ENCODE measurements around the gene TMEM186. TPM values are rescaled to one million over a fixed set of nuclear protein-coding genes. Genes with fewer than 3 reads are reported as not detected.

TMEM186 gene
- total and polyA plus RNA-seq, 9 of the 15 experiments (the other 6 are each of a cell fraction or from before 2014, with no cell fraction given) = 10.1 to 33.4 (median 16.4) TPM

DNA sequence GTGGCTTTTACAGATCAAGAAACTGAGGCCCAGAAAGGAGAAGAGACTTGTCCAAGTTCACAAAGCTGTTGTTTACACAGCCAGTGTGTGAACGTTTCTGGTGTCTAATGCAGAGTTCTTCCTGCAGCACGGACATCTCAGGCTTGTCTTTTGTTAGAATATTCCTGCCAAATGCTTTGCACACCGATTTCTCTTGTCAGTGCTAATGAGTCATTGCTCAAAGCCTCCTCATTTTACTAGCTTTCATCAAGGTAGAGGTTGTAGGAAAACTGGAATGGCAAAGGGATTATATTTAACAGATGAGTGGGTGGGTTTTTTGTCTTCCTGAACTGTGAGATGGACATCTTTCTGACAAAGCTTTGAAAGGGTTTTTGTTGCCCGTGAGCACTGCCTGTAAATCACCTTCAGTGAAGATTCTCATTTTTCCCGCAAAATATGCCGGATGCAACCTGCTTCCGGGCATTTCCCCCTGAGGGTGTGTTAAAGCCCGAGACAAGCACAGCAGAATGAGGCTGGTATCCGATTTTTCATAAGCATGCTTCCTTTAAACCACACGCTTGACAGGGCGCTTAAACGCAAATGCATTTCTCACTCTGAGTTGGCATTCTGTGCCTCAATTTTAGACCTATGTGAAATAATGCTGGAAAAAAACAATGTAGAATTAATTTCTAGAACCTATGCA lies 14.9 kb upstream of the TMEM186 start (continued):
- TF ChIP-seq, protein P1, sequence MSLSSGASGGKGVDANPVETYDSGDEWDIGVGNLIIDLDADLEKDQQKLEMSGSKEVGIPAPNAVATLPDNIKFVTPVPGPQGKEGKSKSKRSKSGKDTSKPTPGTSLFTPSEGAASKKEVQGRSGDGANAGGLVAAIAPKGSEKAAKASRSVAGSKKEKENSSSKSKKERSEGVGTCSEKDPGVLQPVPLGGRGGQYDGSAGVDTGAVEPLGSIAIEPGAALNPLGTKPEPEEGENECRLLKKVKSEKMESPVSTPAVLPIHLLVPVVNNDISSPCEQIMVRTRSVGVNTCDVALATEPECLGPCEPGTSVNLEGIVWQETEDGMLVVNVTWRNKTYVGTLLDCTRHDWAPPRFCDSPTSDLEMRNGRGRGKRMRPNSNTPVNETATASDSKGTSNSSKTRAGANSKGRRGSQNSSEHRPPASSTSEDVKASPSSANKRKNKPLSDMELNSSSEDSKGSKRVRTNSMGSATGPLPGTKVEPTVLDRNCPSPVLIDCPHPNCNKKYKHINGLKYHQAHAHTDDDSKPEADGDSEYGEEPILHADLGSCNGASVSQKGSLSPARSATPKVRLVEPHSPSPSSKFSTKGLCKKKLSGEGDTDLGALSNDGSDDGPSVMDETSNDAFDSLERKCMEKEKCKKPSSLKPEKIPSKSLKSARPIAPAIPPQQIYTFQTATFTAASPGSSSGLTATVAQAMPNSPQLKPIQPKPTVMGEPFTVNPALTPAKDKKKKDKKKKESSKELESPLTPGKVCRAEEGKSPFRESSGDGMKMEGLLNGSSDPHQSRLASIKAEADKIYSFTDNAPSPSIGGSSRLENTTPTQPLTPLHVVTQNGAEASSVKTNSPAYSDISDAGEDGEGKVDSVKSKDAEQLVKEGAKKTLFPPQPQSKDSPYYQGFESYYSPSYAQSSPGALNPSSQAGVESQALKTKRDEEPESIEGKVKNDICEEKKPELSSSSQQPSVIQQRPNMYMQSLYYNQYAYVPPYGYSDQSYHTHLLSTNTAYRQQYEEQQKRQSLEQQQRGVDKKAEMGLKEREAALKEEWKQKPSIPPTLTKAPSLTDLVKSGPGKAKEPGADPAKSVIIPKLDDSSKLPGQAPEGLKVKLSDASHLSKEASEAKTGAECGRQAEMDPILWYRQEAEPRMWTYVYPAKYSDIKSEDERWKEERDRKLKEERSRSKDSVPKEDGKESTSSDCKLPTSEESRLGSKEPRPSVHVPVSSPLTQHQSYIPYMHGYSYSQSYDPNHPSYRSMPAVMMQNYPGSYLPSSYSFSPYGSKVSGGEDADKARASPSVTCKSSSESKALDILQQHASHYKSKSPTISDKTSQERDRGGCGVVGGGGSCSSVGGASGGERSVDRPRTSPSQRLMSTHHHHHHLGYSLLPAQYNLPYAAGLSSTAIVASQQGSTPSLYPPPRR (CRISPR knock-in tag; IDR thresholded peaks at IDR 0.05; ENCODE audit: borderline replicate concordance) = no peak
- TF ChIP-seq ZNF274 (IDR thresholded peaks at IDR 0.05; ENCODE audit: borderline replicate concordance, low read depth, low read length) (no peak), WHSC1 (IDR thresholded peaks at IDR 0.05; ENCODE audit: low read length) (no peak), ZNF561 (CRISPR knock-in tag; conservative IDR thresholded peaks at IDR 0.05) (no peak), RHOXF2B (CRISPR knock-in tag; conservative IDR thresholded peaks at IDR 0.05) (no peak), KDM5B (IDR thresholded peaks at IDR 0.05; ENCODE audit: insufficient replicate concordance, low read depth, low read length) (no peak), SIN3A (IDR thresholded peaks at IDR 0.05; ENCODE audit: borderline replicate concordance in 2 of 2, control insufficient read depth in 1 of 2, low read depth in 2 of 2, low read length in 2 of 2) (no peak), RFX1 (IDR thresholded peaks at IDR 0.05) (no peak)
- TF ChIP-seq, protein P2, sequence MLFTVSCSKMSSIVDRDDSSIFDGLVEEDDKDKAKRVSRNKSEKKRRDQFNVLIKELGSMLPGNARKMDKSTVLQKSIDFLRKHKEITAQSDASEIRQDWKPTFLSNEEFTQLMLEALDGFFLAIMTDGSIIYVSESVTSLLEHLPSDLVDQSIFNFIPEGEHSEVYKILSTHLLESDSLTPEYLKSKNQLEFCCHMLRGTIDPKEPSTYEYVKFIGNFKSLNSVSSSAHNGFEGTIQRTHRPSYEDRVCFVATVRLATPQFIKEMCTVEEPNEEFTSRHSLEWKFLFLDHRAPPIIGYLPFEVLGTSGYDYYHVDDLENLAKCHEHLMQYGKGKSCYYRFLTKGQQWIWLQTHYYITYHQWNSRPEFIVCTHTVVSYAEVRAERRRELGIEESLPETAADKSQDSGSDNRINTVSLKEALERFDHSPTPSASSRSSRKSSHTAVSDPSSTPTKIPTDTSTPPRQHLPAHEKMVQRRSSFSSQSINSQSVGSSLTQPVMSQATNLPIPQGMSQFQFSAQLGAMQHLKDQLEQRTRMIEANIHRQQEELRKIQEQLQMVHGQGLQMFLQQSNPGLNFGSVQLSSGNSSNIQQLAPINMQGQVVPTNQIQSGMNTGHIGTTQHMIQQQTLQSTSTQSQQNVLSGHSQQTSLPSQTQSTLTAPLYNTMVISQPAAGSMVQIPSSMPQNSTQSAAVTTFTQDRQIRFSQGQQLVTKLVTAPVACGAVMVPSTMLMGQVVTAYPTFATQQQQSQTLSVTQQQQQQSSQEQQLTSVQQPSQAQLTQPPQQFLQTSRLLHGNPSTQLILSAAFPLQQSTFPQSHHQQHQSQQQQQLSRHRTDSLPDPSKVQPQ (CRISPR knock-in tag; IDR thresholded peaks at IDR 0.05; ENCODE audit: borderline replicate concordance) = no peak
- TF ChIP-seq, protein P3, sequence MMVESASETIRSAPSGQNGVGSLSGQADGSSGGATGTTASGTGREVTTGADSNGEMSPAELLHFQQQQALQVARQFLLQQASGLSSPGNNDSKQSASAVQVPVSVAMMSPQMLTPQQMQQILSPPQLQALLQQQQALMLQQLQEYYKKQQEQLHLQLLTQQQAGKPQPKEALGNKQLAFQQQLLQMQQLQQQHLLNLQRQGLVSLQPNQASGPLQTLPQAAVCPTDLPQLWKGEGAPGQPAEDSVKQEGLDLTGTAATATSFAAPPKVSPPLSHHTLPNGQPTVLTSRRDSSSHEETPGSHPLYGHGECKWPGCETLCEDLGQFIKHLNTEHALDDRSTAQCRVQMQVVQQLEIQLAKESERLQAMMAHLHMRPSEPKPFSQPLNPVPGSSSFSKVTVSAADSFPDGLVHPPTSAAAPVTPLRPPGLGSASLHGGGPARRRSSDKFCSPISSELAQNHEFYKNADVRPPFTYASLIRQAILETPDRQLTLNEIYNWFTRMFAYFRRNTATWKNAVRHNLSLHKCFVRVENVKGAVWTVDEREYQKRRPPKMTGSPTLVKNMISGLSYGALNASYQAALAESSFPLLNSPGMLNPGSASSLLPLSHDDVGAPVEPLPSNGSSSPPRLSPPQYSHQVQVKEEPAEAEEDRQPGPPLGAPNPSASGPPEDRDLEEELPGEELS (CRISPR knock-in tag; IDR thresholded peaks at IDR 0.05; ENCODE audit: borderline replicate concordance) = no peak
- TF ChIP-seq, protein P4, sequence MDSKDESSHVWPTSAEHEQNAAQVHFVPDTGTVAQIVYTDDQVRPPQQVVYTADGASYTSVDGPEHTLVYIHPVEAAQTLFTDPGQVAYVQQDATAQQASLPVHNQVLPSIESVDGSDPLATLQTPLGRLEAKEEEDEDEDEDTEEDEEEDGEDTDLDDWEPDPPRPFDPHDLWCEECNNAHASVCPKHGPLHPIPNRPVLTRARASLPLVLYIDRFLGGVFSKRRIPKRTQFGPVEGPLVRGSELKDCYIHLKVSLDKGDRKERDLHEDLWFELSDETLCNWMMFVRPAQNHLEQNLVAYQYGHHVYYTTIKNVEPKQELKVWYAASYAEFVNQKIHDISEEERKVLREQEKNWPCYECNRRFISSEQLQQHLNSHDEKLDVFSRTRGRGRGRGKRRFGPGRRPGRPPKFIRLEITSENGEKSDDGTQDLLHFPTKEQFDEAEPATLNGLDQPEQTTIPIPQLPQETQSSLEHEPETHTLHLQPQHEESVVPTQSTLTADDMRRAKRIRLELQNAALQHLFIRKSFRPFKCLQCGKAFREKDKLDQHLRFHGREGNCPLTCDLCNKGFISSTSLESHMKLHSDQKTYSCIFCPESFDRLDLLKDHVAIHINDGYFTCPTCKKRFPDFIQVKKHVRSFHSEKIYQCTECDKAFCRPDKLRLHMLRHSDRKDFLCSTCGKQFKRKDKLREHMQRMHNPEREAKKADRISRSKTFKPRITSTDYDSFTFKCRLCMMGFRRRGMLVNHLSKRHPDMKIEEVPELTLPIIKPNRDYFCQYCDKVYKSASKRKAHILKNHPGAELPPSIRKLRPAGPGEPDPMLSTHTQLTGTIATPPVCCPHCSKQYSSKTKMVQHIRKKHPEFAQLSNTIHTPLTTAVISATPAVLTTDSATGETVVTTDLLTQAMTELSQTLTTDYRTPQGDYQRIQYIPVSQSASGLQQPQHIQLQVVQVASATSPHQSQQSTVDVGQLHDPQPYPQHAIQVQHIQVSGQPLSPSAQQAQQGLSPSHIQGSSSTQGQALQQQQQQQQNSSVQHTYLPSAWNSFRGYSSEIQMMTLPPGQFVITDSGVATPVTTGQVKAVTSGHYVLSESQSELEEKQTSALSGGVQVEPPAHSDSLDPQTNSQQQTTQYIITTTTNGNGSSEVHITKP (IDR thresholded peaks at IDR 0.05; ENCODE audit: partially characterized antibody) = no peak

Data from K562 (cell line).